Heart left ventricle (tissue), 16 donors: ENCODE data around the gene MPV17. TPM values are rescaled to one million over a fixed set of nuclear protein-coding genes. Genes with fewer than 3 reads are reported as not detected.
A peak's percentile ranks its signal among the peaks of the same experiment; 100 is the strongest.
"Not testable (repeated sequence)": the region's sequence is repeated elsewhere in the genome, so short reads cannot be mapped to it uniquely, and the experiment has no call there.

Experiments used
- ATAC-seq, 4 donors: fragments of 200-7000 bp; cut with Tn5 transposase; one replicate each; pipeline ENCODE4 v1.9.1; 2020 to 2022; ENCODE audit warnings: moderate library complexity in 4 of 4, mild to moderate bottlenecking in 3 of 4, moderate number of reproducible peaks in 1 of 4
- DNase-seq, 5 donors: peaks; one replicate each; pipeline ENCODE4 v3.0.0-alpha.2; 2020
- H3K27ac ChIP-seq, 12 donors: fragments of 200-600 bp; sonication (generic) in 4 of 12; one replicate each; pipeline versions ENCODE4 v1.5.0 to v1.8.0; 2016 to 2022; ENCODE audit warnings: mild to moderate bottlenecking in 2 of 12
- H3K27me3 ChIP-seq, 9 donors: fragments of 200-600 bp; sonication (generic) in 2 of 9; one replicate each; pipeline versions ENCODE4 v1.5.1 to v1.8.0; 2016 to 2022; ENCODE audit warnings: mild to moderate bottlenecking in 3 of 9
- H3K36me3 ChIP-seq, 9 donors: fragments of 200-600 bp; sonication (generic) in 2 of 9; one replicate each; pipeline versions ENCODE4 v1.5.0 to v1.8.0; 2018 to 2022; ENCODE audit warnings: mild to moderate bottlenecking in 2 of 9
- H3K4me1 ChIP-seq, 12 donors: fragments of 200-600 bp; sonication (generic) in 4 of 12; one replicate each; pipeline versions ENCODE4 v1.5.0 to v1.8.0; 2016 to 2022; ENCODE audit warnings: mild to moderate bottlenecking in 3 of 12
- H3K4me3 ChIP-seq, 12 donors: fragments of 200-600 bp; sonication (generic) in 4 of 12; one replicate each; pipeline versions ENCODE4 v1.5.0 to v1.8.0; 2017 to 2022; ENCODE audit warnings: mild to moderate bottlenecking in 9 of 12, moderate library complexity in 4 of 12
- H3K9me3 ChIP-seq, 12 donors: fragments of 200-600 bp; sonication (generic) in 4 of 12; one replicate each; pipeline versions ENCODE4 v1.5.0 to v1.8.0; 2016 to 2022; ENCODE audit warnings: mild to moderate bottlenecking in 1 of 12
- POLR2A ChIP-seq, 2 donors: fragments of 450-650 bp; IDR thresholded peaks; one replicate each; pipeline ENCODE4 v1.6.1; 2017; ENCODE audit warnings: antibody characterized with exemption in 2 of 2, mild to moderate bottlenecking in 2 of 2, moderate library complexity in 2 of 2
- WGBS, 4 donors: extraction: QIAGEN DNeasy Blood & Tissue Kit in 2 of 4; methylation state at CpG; one replicate each; pipeline versions ENCODE4 v1.1.5 to v1.1.7; 2013 to 2018; 5-methylcytosine and 5-hydroxymethylcytosine counted together
- intact Hi-C, 10 donors: fragments of 100-400 bp; cut with DNase I; formaldehyde crosslinking; loops; one replicate each; pipeline versions ENCODE4 v1.11.1 to v1.14.2; 2022
- polyA plus RNA-seq, 2 donors: library from polyadenylated mRNA; stranded (reverse); fragments of 200-250 nt; gene quantifications; one replicate each; pipeline ENCODE4 v1.2.3, GENCODE V29; 2013
- total RNA-seq, 9 donors: library from RNA; depleted of rRNA in 2 of 9; stranded (reverse); fragments of >200 nt in 2 of 9; fragmentation: NEBNext Ultra II Directional in 3 of 9; extraction: Animal tissue kit (Norgen Biotek cat#: 25700) in 3 of 9; gene quantifications; one replicate each; pipeline versions ENCODE4 v1.1.0 to v1.2.4, GENCODE V29; 2016 to 2023
- TF ChIP-seq, protein P1 (sequence below), 12 donors: fragments of 200-600 bp; sonication (generic) in 4 of 12; IDR thresholded peaks; one replicate each; pipeline versions ENCODE4 v1.5.0 to v1.8.0; 2018 to 2022; ENCODE audit warnings: antibody characterized with exemption in 12 of 12, mild to moderate bottlenecking in 5 of 12
- donor health status: ischemic (EF 13 %, LVEDD 7.1; RV severe dilation, severe dysfunction).
- donor health status: healthy with polysubstance abuse.
- donor health status: DM: no; HTN: yes; CAD: no.
- donor health status: DM: no; HTN: no; CAD: no.
- donor health status: ischemic (EF 25% LVEDD 6.9; RV normal size, moderate dysfunction).
- donor health status: ischemic (EF 25% LVEDD 5.7; RV mildly dilated, moderate dysfunction).
- donor health status: healthy.
- donor health status: DM: yes; HTN: yes; CAD: no.
- donor health status: ischemic (EF 35%, LVEDD 5.7; RV mildly dilated, moderate dysfunction).
- donor health status: nonischemic (EF 11% LVEDD 7.7; RV severe dilation, severe dysfunction).
- donor health status: DM: yes; HTN: yes; CAD: no.
- donor health status: PGD.
- donor health status: ischemic (EF 29% LVEDD 5.4; RV normal size, mild dysfunction).
- donor health status: nonischemic (EF 23%, LVEDD 6.1; RV moderate dilation, normal function).

MPV17 gene
- total and polyA plus RNA-seq, 11 donors = 48.8 to 134 (median 66.3) TPM

DNA sequence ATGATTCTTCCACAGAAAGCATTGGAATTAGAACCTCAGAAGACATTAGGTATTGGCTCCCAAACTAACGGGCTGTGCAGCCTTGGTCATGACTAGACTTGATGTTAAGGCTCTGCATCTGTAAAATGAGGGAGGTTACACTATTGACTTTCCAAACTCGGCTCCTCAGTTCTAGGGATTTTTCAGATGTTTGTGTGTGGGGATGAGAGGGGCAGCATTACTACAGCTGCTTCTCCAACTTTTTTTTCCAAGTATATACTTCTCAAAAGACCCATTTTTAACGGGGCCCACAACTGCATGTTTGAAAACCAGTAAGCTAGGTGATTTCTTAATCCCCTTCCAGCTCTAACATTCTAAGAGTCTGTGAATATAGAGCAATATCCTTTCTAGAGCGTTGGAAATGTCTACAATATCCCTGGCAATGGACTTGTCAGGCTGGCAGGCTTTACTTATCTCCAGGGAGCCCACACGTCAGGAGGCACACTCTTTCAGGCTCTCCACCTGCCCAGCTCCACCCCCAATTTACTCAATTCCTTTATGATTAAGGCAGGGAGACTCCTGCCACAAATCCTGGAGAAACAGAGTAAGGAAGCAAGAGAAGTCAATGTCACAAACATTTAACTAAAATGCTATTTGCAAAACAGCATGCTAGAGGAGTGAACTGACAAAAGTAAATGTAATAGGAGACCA is 844 bp upstream of the MPV17 start:
- Histone ChIP-seq H3K4me1 (peaks cover 4 to 40% (median 23%) of the 10 kb centered on the region in 12 donors), H3K4me3 (peak overlapping the region; percentile 62 to 95 (median 74)), H3K36me3 (peaks cover 0 to 36% (median 28%) of the 10 kb centered on the region in 9 donors), H3K27ac (peak overlapping the region; percentile 83 to 99 (median 92)), H3K27me3 (no peaks in the 10 kb centered on the region), H3K9me3 (no peaks in the 10 kb centered on the region)
- 23 to 33% (median 25%) methylated on average over 5 of the region's 5 CpGs for WGBS, 4 donors
- TF ChIP-seq POLR2A (IDR thresholded peaks at IDR 0.05) = no peak
- TF ChIP-seq, protein P1, sequence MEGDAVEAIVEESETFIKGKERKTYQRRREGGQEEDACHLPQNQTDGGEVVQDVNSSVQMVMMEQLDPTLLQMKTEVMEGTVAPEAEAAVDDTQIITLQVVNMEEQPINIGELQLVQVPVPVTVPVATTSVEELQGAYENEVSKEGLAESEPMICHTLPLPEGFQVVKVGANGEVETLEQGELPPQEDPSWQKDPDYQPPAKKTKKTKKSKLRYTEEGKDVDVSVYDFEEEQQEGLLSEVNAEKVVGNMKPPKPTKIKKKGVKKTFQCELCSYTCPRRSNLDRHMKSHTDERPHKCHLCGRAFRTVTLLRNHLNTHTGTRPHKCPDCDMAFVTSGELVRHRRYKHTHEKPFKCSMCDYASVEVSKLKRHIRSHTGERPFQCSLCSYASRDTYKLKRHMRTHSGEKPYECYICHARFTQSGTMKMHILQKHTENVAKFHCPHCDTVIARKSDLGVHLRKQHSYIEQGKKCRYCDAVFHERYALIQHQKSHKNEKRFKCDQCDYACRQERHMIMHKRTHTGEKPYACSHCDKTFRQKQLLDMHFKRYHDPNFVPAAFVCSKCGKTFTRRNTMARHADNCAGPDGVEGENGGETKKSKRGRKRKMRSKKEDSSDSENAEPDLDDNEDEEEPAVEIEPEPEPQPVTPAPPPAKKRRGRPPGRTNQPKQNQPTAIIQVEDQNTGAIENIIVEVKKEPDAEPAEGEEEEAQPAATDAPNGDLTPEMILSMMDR (IDR thresholded peaks at IDR 0.05) = no peak
- DNase-seq (no peak), ATAC-seq (peak in 1 of 4 donors; percentile 4)
- intact Hi-C loops = loop anchor here in 4 of 10 donors (1.0 to 5.0 kb wide), 4 partner anchors 33 to 49 kb away; partner anchors contain the start of genes GTF3C2 (in 3 of the 4), EIF2B4 (in 1 of the 4) and SNX17 (in 1 of the 4)

DNA sequence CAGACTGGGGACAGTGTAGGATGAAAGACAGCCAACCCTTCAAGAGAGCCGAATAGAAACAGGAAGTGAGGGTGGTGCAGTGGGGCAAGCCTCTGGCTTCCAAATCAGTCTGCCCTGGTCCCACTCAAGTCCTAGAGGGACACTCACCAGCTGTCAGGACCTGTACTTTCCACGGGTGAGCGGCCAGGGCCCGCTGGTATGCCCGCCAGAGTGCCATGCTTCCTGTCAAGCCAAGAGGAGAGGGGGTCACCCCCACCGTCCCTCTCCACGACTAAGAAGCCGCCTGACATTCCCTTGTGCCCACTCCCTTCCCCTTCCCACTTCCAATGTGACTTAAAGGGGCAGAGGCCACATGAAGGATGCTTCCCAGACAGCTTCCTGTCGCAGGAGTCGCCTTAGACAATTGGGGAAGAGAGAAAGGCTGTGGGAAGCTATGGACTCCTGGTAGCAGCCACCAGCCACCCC is 564 bp downstream of the MPV17 start:
- H3K4me1 ChIP-seq = peaks cover 4 to 40% (median 23%) of the 10 kb centered on the region in 12 donors
- H3K36me3 ChIP-seq = peaks cover 0 to 24% (median 18%) of the 10 kb centered on the region in 9 donors
- WGBS, 4 donors = 2 to 4% (median 3%) methylated on average over 10 of the region's 10 CpGs
- TF ChIP-seq, protein P1 (IDR thresholded peaks at IDR 0.05) = no peak
- TF ChIP-seq POLR2A (IDR thresholded peaks at IDR 0.05) = no peak
- intact Hi-C loops = loop anchor here in 4 of 10 donors (2.0 to 5.0 kb wide), 3 partner anchors 34 to 50 kb away; partner anchors contain the start of genes GTF3C2 (in 3 of the 4), EIF2B4 (in 1 of the 4) and SNX17 (in 1 of the 4)
- peak overlapping the region; percentile 62 to 95 (median 74) for H3K4me3 ChIP-seq
- no peaks in the 10 kb centered on the region for H3K27me3 ChIP-seq
- DNase-seq (peak in 2 of 5 donors; percentile 25 to 58), ATAC-seq (peak; percentile 4 to 44 (median 34))
- no peaks in the 10 kb centered on the region for H3K9me3 ChIP-seq
- H3K27ac ChIP-seq = peak overlapping the region; percentile 83 to 99 (median 92)

DNA sequence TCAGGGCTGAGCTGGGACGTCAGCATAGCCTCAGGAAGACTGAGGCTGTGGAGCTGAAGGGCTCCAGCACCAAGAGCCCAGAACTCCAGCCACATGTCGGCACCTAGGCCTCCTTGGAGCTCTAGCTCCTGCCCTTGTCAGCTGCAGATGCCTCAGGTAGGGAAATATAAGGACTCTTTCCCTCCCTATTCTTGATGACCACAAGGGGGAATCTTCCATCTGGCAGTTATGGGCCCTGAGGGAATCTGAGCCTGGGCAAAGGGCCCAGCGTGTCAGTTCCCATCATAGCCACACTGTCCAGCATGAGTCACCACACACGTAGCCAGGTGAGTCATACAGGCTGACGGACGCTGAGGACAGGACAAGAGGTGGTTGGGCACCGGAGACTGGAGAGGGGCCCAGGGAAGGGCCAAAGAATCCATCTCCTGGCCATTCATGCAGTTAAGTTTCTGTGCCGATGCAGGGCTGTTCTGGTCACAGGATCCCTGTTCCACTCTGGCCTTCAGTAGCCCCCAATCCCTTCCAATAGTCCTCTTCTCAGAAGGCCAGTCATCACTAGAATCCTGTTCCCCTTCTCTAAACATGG is 1.8 kb downstream of the MPV17 start:
- H3K36me3 ChIP-seq = peaks cover 0 to 15% (median 6%) of the 10 kb centered on the region in 9 donors
- peak overlapping the region in 11 of 12 donors; percentile 24 to 99 (median 92) for H3K27ac ChIP-seq
- no peaks in the 10 kb centered on the region for H3K27me3 ChIP-seq
- TF ChIP-seq POLR2A (IDR thresholded peaks at IDR 0.05) = peak in 1 of 2 donors; percentile 41
- TF ChIP-seq, protein P1 (IDR thresholded peaks at IDR 0.05) = peak in 11 of 12 donors; percentile 15 to 56 (median 29)
- DNase-seq = peak; percentile 68 to 93 (median 78)
- intact Hi-C loops = loop anchor here in 3 of 10 donors (5.0 kb wide), 2 partner anchors 36 to 51 kb away; partner anchors contain the start of genes GTF3C2 (in 2 of the 3), EIF2B4 (in 1 of the 3) and SNX17 (in 1 of the 3)
- H3K4me3 ChIP-seq = peak overlapping the region in 1 of 12 donors; percentile 27
- H3K9me3 ChIP-seq = no peaks in the 10 kb centered on the region
- 24 to 67% (median 39%) methylated on average over 3 to 8 of the region's 8 CpGs for WGBS, 4 donors
- peaks cover 4 to 46% (median 23%) of the 10 kb centered on the region in 12 donors for H3K4me1 ChIP-seq
- ATAC-seq = peak; percentile 76 to 82 (median 80)

DNA sequence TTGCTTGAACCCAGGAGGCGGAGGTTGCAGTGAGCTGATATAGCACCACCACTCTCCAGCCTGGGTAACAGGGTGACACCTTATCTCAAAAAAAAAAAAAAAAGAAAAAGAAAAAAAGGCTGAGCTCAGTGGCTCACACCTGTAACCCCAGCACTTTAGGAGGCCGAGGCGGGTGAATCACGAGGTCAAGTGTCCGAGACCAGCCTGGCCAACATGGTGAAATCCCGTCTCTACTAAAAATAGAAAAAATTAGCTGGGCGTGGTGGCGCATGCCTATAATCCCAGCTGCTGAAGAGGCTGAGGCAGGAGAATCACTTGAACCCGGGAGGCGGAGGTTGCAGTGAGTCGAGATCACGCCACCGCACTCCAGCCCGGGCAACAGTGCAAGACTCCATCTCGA is 3.1 kb downstream of the MPV17 start:
- not testable (repeated sequence) for DNase-seq, ATAC-seq, H3K27me3 ChIP-seq, H3K4me3 ChIP-seq, H3K9me3 ChIP-seq
- H3K36me3 ChIP-seq = peaks cover 0 to 18% (median 4%) of the 10 kb centered on the region in 9 donors
- WGBS, 4 donors = 87 to 95% (median 92%) methylated on average over 15 of the region's 15 CpGs
- H3K4me1 ChIP-seq = peaks cover 4 to 48% (median 23%) of the 10 kb centered on the region in 12 donors
- intact Hi-C loops = loop anchor here in 3 of 10 donors (5.0 kb wide), 2 partner anchors 37 to 52 kb away; partner anchors contain the start of genes GTF3C2 (in 2 of the 3), EIF2B4 (in 1 of the 3) and SNX17 (in 1 of the 3)
- peak overlapping the region in 1 of 12 donors; percentile 96 for H3K27ac ChIP-seq
